Endothelial cell of umbilical vein (primary cell): Measurements from ENCODE around the gene KLLN.

Experiments used
- CTCF ChIP-seq, 2 donors: IDR thresholded peaks; 1 replicate in 1 of 2; 2 replicates in 1 of 2; pipeline ENCODE4 v1.5.1; 2011; ENCODE audit warnings: low read length in 2 of 2, mild to moderate bottlenecking in 2 of 2, moderate library complexity in 2 of 2, control low read depth in 1 of 2, inconsistent platforms in 1 of 2, low read depth in 1 of 2; ENCODE audit not compliant: insufficient read depth in 1 of 2; ENCODE audit errors: extremely low read depth in 1 of 2
- EZH2 ChIP-seq: IDR thresholded peaks from 2 replicates; pipeline ENCODE4 v1.6.1; 2012; ENCODE audit warnings: borderline replicate concordance, low read depth, mild to moderate bottlenecking, moderate library complexity, low read length, inconsistent platforms; ENCODE audit not compliant: severe bottlenecking
- POLR2A ChIP-seq: IDR thresholded peaks from 2 replicates; pipeline ENCODE4 v1.6.1; 2012; ENCODE audit warnings: low read depth, mild to moderate bottlenecking, control low read depth, low read length

DNA sequence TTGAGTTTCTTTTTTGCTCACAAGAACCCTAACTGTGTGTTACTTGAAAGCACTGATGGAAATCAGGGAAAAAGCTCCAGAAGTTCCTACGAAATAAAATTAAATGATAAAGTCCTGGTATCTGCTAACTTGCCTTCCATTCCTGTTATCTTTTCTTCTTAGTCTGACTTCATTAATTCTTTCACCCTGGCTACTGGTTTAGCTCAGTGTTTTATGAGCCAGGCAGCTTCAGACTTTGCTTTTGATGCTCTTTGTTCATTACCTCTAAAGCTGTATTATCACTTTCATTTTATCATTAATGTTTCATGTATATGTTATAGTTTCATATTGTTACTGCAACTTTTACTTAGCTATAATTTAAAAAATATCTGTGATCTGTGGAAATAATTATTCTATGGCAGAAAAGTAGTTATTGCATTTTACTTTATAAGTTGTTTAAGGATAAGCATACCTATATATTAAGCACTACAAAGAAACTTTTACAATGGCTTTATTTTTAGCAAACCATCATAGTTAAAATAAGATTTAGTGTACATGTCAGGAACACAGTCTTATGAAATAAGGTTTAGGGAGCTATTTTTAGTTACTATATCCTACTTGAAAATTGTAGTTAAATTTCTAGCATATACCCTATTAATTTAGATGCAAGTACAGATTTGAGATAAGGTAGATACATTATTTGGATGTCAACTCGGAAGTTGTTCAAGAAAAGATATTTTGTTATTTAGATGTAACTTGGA, 19.4 kb upstream of the KLLN start:
- TF ChIP-seq CTCF (IDR thresholded peaks at IDR 0.05; ENCODE audit: extremely low read depth in 1 of 2, insufficient read depth in 1 of 2, low read depth in 1 of 2, low read length in 2 of 2) = no peak
- TF ChIP-seq EZH2 = no peak
- TF ChIP-seq POLR2A = no peak
